ENCODE data around the gene BACE1-AS.

The BACE1-AS gene

DNA sequence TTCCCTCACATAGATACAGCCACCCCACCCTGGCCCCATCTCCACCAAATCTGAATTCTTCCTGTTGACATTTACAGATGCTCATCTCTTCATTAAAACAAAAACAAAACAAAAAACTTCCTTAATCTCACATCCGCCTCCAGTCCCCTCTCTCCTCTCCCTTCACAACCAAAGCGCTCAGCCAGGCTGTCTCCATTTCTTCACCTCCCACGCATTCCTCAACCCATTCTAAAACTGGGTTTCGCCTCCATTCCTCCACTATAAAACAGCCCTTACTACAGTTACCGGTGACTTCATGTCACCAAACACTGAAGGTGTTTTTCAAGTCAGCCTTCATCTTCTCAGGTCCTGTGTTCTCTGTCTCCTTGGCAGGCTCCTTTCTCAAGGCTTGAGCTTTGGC is 9.6 kb downstream of the BACE1-AS start:
- Histone ChIP-seq H3F3A (ENCODE audit: low read depth) (no peaks in the 10 kb centered on the region), H3K27me3 (ENCODE audit: insufficient read depth, low read length, poor library complexity, severe bottlenecking) (no peaks in the 10 kb centered on the region), H3K9ac (ENCODE audit: low read depth, low read length, poor library complexity, severe bottlenecking) (no peak overlapping the region), H3K4me3 (ENCODE audit: low read length, poor library complexity, severe bottlenecking) (no peak overlapping the region), H3K9me2 (replicated peaks; ENCODE audit: low read depth, low read length) (no peaks in the 10 kb centered on the region), H2AFZ (ENCODE audit: low read length) (no peak overlapping the region), H4K20me1 (ENCODE audit: insufficient read depth, low read length, poor library complexity, severe bottlenecking) (no peaks in the 10 kb centered on the region), H3K36me3 (ENCODE audit: insufficient read depth, low read length) (no peaks in the 10 kb centered on the region), H3K4me2 (ENCODE audit: low read depth, low read length, poor library complexity, severe bottlenecking) (no peak overlapping the region), H3K4me1 (ENCODE audit: insufficient read depth, low read length, poor library complexity, severe bottlenecking) (no peaks in the 10 kb centered on the region), H3K79me2 (ENCODE audit: insufficient read depth, low read length) (no peaks in the 10 kb centered on the region), H3K9me3 (ENCODE audit: insufficient read depth, low read depth, low read length) (no peaks in the 10 kb centered on the region)
- TF ChIP-seq, protein P1, sequence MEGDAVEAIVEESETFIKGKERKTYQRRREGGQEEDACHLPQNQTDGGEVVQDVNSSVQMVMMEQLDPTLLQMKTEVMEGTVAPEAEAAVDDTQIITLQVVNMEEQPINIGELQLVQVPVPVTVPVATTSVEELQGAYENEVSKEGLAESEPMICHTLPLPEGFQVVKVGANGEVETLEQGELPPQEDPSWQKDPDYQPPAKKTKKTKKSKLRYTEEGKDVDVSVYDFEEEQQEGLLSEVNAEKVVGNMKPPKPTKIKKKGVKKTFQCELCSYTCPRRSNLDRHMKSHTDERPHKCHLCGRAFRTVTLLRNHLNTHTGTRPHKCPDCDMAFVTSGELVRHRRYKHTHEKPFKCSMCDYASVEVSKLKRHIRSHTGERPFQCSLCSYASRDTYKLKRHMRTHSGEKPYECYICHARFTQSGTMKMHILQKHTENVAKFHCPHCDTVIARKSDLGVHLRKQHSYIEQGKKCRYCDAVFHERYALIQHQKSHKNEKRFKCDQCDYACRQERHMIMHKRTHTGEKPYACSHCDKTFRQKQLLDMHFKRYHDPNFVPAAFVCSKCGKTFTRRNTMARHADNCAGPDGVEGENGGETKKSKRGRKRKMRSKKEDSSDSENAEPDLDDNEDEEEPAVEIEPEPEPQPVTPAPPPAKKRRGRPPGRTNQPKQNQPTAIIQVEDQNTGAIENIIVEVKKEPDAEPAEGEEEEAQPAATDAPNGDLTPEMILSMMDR (conservative IDR thresholded peaks at IDR 0.05; ENCODE audit: low read length), result no peak

GRCh38 chr11:117302228-117302627 is 11.1 kb downstream of the BACE1-AS start:
- Histone ChIP-seq H3K36me3 (ENCODE audit: insufficient read depth, low read length) (no peaks in the 10 kb centered on the region), H3K4me1 (ENCODE audit: insufficient read depth, low read length, poor library complexity, severe bottlenecking) (no peaks in the 10 kb centered on the region), H3F3A (ENCODE audit: low read depth) (no peaks in the 10 kb centered on the region), H3K4me3 (ENCODE audit: low read length, poor library complexity, severe bottlenecking) (no peak overlapping the region), H3K9me2 (replicated peaks; ENCODE audit: low read depth, low read length) (no peaks in the 10 kb centered on the region), H2AFZ (ENCODE audit: low read length) (no peak overlapping the region), H3K9me3 (ENCODE audit: insufficient read depth, low read depth, low read length) (no peaks in the 10 kb centered on the region), H3K4me2 (ENCODE audit: low read depth, low read length, poor library complexity, severe bottlenecking) (no peak overlapping the region), H3K9ac (ENCODE audit: low read depth, low read length, poor library complexity, severe bottlenecking) (no peak overlapping the region), H3K27me3 (ENCODE audit: insufficient read depth, low read length, poor library complexity, severe bottlenecking) (no peaks in the 10 kb centered on the region), H3K79me2 (ENCODE audit: insufficient read depth, low read length) (no peaks in the 10 kb centered on the region), H4K20me1 (ENCODE audit: insufficient read depth, low read length, poor library complexity, severe bottlenecking) (no peaks in the 10 kb centered on the region)
- no peak for TF ChIP-seq EZH2phosphoT487 (IDR thresholded peaks at IDR 0.05; ENCODE audit: borderline replicate concordance)
- TF ChIP-seq, protein P1 (conservative IDR thresholded peaks at IDR 0.05; ENCODE audit: low read length), result no peak

DNA sequence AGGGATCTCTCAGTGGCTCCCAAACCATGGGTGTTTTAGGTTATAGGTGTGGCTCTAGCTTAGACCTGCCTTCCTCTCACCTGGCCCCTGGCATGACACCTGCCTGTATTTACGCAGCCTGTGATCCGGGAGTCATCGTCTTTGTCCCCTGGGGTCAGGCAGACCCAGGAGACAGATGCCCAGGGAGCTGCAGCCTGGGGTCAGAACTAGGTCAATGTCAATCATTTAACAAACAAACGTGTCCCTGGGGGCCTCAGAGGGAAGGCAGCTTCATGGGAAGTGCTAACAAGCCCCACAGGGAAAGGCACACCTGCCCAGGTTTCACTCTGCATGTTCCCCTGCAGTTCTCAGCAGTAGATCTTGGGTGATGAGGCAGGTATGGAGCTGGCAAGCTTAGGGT is 12.0 kb downstream of the BACE1-AS start:
- TF ChIP-seq, protein P1 (conservative IDR thresholded peaks at IDR 0.05; ENCODE audit: low read length), result no peak
- TF ChIP-seq EZH2phosphoT487 (IDR thresholded peaks at IDR 0.05; ENCODE audit: borderline replicate concordance), result no peak
- Histone ChIP-seq H3K9ac (ENCODE audit: low read depth, low read length, poor library complexity, severe bottlenecking) (no peak overlapping the region), H3K36me3 (ENCODE audit: insufficient read depth, low read length) (no peaks in the 10 kb centered on the region), H3K4me3 (ENCODE audit: low read length, poor library complexity, severe bottlenecking) (no peak overlapping the region), H4K20me1 (ENCODE audit: insufficient read depth, low read length, poor library complexity, severe bottlenecking) (no peaks in the 10 kb centered on the region), H3K79me2 (ENCODE audit: insufficient read depth, low read length) (no peaks in the 10 kb centered on the region), H3K4me2 (ENCODE audit: low read depth, low read length, poor library complexity, severe bottlenecking) (no peak overlapping the region), H3F3A (ENCODE audit: low read depth) (no peaks in the 10 kb centered on the region), H3K9me2 (replicated peaks; ENCODE audit: low read depth, low read length) (no peaks in the 10 kb centered on the region), H3K9me3 (ENCODE audit: insufficient read depth, low read depth, low read length) (no peaks in the 10 kb centered on the region), H2AFZ (ENCODE audit: low read length) (no peak overlapping the region), H3K4me1 (ENCODE audit: insufficient read depth, low read length, poor library complexity, severe bottlenecking) (no peaks in the 10 kb centered on the region), H3K27me3 (ENCODE audit: insufficient read depth, low read length, poor library complexity, severe bottlenecking) (no peaks in the 10 kb centered on the region)
